Cardiac fibroblast (primary cell): ENCODE results near the gene RANBP3L.

Experiments
- DNase-seq, 2 donors: peaks; one replicate each; pipeline versions ENCODE4 v3.0.0 to v3.0.0-alpha.2; 2010; ENCODE audit warnings: low read depth in 2 of 2
- H3K4me3 ChIP-seq, 2 donors: replicated peaks in 1 of 2; 1 replicate in 1 of 2; 2 replicates in 1 of 2; pipeline ENCODE4 v1.5.1; 2011; ENCODE audit warnings: low read depth in 2 of 2, low read length in 2 of 2, mild to moderate bottlenecking in 2 of 2, moderate library complexity in 1 of 2
- CTCF ChIP-seq: IDR thresholded peaks from one replicate; pipeline ENCODE4 v1.5.1; 2011; ENCODE audit warnings: low read depth, mild to moderate bottlenecking, low read length, inconsistent platforms

The RANBP3L gene

DNA sequence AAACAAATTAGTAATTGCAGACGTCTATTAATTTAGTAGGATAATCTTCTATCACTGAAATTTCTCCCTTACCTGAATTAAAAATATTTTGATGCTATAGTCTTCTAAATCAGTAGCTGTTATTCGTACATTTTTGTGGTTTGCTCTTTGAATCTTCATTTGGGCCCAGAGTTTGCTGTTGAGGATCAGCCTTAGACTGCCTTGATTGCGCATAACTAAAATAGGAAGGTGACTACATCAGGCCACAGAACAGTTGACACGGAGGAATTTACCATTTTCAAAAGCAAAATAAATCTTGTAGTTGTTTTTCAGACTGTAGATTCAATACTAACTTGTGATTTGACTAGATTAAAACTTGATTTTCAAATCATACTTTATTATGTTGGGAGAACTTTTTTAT is 48.1 kb downstream of the RANBP3L start:
- no peak for TF ChIP-seq CTCF
- H3K4me3 ChIP-seq = no peak overlapping the region

DNA sequence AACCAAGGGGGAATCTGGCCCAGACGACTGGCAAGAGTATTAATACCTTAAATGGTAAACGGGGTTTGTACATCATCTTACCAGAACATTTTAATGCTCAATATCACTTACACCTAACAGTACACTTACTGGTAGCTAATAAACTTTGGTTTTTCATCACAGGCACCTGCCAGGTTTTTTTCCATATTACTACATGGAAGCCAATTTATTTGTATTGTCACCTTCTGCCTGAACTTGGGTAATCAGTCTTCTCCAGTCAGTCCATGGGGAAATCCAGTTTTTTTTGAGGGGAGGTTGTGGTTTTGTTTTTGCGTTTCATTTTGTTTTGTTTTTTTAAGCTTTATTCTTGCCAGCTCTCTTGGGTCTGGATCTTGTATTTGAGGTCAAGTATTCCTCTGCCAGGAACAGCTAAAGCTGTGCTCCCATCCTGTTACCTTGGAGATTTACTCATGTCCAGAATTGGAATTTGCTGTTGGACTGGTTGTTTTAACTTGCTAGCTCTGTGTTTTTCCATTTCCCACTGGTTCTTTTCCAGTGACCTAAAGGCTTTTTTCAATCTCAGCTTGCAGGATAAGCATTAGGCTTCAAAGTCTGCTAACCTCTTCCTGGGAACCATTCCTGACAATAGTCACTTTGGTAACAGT is 48.9 kb downstream of the RANBP3L start:
- DNase-seq = peak; percentile 51 to 63
- no peak overlapping the region for H3K4me3 ChIP-seq
- no peak for TF ChIP-seq CTCF

More for the DNA sequence above, 48.1 kb downstream of the RANBP3L start:
- peak in 1 of 2 donors; percentile 11 for DNase-seq

GRCh38 chr5:36251218-36251617 is 50.5 kb downstream of the RANBP3L start:
- TF ChIP-seq CTCF = no peak
- H3K4me3 ChIP-seq = no peak overlapping the region
- DNase-seq = no peak

GRCh38 chr5:36250427-36250826 is 51.3 kb downstream of the RANBP3L start:
- no peak for TF ChIP-seq CTCF
- DNase-seq = no peak

DNA sequence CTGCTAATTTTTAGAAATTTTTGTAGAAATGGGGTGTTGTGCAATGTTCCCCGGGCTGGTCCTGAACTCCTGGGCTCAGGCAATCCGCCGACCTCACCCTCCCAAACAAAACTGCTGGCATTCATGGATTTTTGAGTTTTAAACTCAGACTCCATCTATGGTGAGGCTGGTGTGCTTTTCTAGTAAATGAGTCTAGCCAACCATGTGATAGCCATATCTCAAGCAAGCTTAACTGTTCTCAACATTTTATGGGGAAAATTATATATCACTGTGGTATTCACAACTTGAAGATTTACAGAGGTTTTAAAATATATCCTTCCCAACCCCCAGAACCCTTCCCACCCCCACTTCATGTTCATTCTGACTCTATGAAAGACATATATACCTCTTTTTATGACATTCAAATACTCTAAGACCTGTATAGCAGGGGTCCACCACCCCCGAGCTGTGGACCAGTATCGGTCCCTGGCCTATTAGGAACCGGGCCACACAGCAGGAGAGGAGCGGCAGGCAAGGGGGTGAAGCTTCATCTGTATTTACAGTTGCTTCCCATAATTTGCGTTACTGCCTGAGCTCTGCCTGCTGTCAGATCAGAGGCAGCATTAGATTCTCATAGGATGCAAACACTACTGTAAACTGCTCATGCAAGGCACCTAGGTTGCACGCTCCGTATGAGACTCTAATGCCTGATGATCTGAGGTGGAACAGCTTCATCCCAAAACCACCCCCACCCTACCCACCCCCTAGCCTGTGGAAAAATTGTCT is 55.5 kb downstream of the RANBP3L start:
- DNase-seq = no peak
- no peak overlapping the region for H3K4me3 ChIP-seq
- TF ChIP-seq CTCF = no peak

More at GRCh38 chr5:36250427-36250826, 51.3 kb downstream of the RANBP3L start:
- no peak overlapping the region for H3K4me3 ChIP-seq

- no peak overlapping the region for H3K4me3 ChIP-seq
- no peak for DNase-seq
- TF ChIP-seq CTCF = no peak
Measured at GRCh38 chr5:36244076-36244475, 57.6 kb downstream of the RANBP3L start.

DNA sequence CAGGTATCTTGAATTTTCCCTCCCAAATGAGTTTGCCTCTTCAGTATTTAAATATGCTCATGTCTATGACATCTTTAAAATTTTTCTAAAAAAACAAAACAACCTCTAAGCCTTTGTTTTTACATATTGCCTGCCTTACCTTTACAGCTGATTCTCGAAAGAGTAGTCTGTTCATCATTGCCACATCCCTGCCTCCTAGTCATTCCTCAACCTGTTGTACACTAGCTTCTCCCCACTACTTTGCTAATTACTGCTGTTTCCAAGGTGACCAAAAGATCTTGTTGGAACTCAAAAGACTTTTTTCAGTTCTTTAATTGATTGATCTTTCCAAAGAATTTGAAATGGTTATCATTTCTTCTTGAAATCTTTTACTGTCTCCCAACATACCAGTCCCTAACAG is 58.0 kb downstream of the RANBP3L start:
- no peak for TF ChIP-seq CTCF
- no peak overlapping the region for H3K4me3 ChIP-seq
- DNase-seq = no peak
